ENCODE results near the gene WWOX.

DNA sequence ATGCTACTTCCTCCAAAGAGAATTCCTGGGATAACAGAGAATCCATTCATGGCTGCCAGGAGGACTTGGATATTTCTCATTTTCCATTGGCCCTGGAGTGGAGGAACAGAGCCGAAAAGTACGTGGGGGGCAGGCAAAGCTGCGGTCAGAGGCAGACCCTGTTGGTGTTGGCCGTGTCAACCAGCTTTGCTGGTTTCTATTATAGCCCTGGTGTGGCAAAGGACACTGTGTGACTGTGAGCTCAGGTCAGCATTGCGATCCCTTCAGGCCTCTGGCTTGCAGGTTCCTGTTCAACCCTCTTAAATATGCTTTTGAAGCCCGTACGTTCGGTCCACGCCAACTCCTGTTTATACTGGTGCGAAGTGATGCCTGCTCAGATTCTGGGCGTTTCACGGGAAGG lies 904.9 kb downstream of the WWOX start:
- TF ChIP-seq, protein P1, sequence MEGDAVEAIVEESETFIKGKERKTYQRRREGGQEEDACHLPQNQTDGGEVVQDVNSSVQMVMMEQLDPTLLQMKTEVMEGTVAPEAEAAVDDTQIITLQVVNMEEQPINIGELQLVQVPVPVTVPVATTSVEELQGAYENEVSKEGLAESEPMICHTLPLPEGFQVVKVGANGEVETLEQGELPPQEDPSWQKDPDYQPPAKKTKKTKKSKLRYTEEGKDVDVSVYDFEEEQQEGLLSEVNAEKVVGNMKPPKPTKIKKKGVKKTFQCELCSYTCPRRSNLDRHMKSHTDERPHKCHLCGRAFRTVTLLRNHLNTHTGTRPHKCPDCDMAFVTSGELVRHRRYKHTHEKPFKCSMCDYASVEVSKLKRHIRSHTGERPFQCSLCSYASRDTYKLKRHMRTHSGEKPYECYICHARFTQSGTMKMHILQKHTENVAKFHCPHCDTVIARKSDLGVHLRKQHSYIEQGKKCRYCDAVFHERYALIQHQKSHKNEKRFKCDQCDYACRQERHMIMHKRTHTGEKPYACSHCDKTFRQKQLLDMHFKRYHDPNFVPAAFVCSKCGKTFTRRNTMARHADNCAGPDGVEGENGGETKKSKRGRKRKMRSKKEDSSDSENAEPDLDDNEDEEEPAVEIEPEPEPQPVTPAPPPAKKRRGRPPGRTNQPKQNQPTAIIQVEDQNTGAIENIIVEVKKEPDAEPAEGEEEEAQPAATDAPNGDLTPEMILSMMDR (conservative IDR thresholded peaks at IDR 0.05) = no peak
- no peak for TF ChIP-seq EZH2 (IDR thresholded peaks at IDR 0.05; ENCODE audit: low read depth)

Data from PC-9 (cell line).